ENCODE data around the gene UNC13A. TPM values are rescaled to one million over a fixed set of nuclear protein-coding genes. Genes with fewer than 3 reads are reported as not detected.

Gene UNC13A
- total RNA-seq, 6 donors from 2014 or later, result under 0.01 to 0.54 (median 0.33) TPM; not detected in 1

DNA sequence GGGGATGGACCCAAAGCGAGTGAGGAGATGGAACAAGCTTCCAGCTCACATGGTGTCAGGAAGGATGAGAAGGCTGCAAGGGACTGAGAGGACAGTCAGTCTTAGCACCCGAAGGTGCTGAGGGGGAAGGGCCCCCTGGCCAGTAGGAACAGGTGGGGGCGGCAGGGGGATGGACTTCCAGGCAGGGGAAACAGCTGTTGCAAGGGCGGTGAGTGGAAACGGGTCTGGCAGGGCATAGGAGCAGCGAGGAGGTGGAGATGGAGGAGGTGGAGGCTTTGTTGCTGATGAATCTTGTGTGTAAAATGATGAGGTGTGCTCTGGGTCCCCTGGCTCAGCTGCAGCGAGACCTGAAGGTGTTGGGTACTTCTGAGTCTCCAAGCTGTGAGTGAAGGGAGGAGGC, 32.3 kb upstream of the UNC13A start:
- no peaks in the 10 kb centered on the region for H3K9me3 ChIP-seq
- WGBS, 2 donors, result 18 to 20% methylated on average over 7 of the region's 7 CpGs
- peaks cover 49 to 60% (median 54%) of the 10 kb centered on the region in 4 donors for H3K4me1 ChIP-seq
- TF ChIP-seq EP300 (IDR thresholded peaks at IDR 0.05), result no peak
- DNase-seq, result no peak
- no peak for ATAC-seq (ENCODE audit: low FRiP score in 2 of 2)
- peaks cover 4 to 33% (median 17%) of the 10 kb centered on the region in 4 donors for H3K36me3 ChIP-seq
- no peaks in the 10 kb centered on the region for H3K27me3 ChIP-seq
- H3K27ac ChIP-seq, result peak overlapping the region; percentile 73 to 89 (median 82)
- peak overlapping the region; percentile 76 to 99 (median 97) for H3K4me3 ChIP-seq

DNA sequence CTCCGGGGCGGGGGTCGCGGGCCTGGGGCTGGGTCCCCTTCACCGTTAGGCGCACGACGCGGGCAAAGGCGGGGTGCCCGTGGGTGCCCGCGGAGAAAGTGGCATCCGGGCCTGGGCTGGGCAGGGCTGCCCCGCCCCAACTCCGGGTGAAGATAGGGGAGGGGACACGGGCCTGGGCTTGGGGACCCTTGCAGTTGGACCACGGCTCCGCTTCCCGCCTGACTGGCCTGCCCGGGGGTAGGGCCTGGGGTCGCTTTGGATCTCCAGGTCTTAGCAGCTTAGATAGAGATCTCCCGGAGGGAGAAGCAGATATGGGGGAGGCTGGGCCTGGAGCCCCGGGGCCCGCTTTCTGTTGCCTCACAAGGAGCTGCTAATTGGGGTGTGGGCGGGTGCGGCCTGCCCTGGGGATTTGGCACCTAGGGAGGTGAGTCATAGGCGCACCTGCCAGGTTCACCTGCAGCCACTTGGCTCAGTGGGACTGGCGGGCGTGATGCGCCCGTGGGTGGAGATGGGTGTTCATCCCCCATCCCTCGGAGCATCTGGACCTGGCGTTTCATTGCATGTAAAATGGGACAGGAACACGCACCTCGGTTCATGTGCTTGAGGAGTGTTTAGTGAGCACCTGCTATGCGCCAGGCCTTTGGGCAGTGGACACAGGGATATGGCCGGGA, 31.7 kb upstream of the UNC13A start:
- whole genome bisulfite sequencing, 2 donors, result 0 to 3% methylated on average over 1 to 21 of the region's 38 CpGs

DNA sequence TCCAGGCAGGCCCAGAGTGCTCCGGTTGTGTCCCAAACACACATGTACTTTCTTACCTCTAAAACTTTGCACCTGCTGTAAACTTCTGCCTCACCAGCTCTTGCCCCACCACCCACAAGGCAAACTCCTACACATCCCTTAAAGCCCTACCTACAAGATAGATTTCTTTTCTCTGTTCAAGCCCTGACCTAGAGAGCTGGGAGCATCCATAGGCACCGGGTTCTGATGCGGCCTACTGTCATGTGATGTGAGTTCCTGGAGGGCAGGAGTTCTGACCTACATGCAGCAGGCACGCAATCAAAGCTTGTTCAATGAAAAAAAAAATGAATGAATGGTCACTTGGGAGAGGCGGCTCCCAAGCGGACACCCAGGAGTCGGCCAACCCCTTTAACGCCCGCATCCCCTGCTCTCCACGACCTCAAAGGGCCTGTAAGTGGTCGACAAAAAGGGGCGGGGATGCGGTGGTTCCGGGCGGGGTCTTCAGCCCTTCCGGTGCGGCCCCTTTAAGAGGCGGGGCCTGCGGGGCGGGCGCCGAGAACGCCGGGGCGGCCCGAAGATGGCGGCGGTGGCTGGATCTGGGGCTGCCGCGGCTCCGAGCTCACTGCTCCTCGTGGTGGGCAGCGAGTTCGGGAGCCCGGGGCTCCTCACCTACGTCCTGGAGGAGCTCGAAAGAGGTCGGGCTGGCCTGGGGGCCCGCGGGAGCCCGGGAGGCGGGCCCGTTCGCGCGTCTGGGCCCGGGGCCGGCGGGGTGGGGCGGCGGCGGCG, 31.0 kb upstream of the UNC13A start, which contains the start of gene MAP1S:
TSS of gene MAP1S (plus strand) at position 534 of the 765 bp plus-strand sequence. CDS start at position 557, 23 bp downstream.
- Histone ChIP-seq H3K36me3 (peaks cover 2 to 20% (median 4%) of the 10 kb centered on the region in 4 donors), H3K27me3 (no peaks in the 10 kb centered on the region), H3K4me3 (peak within 1 kb of the TSS; percentile 76 to 99 (median 97)), H3K27ac (peak within 1 kb of the TSS; percentile 73 to 89 (median 82)), H3K9me3 (no peaks in the 10 kb centered on the region), H3K4me1 (peaks cover 49 to 60% (median 54%) of the 10 kb centered on the region in 4 donors)
- ATAC-seq (ENCODE audit: low FRiP score in 2 of 2), result peak in 1 of 2 donors; percentile 76
- WGBS, 2 donors, result 7 to 8% methylated on average over 13 to 19 of the region's 53 CpGs
- DNase-seq, result peak; percentile 54 to 94
- peak; percentile 73 to 78 for TF ChIP-seq POLR2AphosphoS5 (IDR thresholded peaks at IDR 0.05)
- TF ChIP-seq POLR2A (IDR thresholded peaks at IDR 0.05), result peak in 3 of 4 donors; percentile 58 to 89 (median 75)
- TF ChIP-seq EP300 (IDR thresholded peaks at IDR 0.05), result no peak
- TF ChIP-seq, protein P1, sequence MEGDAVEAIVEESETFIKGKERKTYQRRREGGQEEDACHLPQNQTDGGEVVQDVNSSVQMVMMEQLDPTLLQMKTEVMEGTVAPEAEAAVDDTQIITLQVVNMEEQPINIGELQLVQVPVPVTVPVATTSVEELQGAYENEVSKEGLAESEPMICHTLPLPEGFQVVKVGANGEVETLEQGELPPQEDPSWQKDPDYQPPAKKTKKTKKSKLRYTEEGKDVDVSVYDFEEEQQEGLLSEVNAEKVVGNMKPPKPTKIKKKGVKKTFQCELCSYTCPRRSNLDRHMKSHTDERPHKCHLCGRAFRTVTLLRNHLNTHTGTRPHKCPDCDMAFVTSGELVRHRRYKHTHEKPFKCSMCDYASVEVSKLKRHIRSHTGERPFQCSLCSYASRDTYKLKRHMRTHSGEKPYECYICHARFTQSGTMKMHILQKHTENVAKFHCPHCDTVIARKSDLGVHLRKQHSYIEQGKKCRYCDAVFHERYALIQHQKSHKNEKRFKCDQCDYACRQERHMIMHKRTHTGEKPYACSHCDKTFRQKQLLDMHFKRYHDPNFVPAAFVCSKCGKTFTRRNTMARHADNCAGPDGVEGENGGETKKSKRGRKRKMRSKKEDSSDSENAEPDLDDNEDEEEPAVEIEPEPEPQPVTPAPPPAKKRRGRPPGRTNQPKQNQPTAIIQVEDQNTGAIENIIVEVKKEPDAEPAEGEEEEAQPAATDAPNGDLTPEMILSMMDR (IDR thresholded peaks at IDR 0.05), result no peak

More for the DNA sequence above, 31.7 kb upstream of the UNC13A start:
- H3K4me3 ChIP-seq, result peak overlapping the region; percentile 76 to 99 (median 97)
- peak overlapping the region; percentile 73 to 89 (median 82) for H3K27ac ChIP-seq
- DNase-seq (peak; percentile 78 to 82), ATAC-seq (ENCODE audit: low FRiP score in 2 of 2) (no peak)
- H3K36me3 ChIP-seq, result peaks cover 4 to 28% (median 11%) of the 10 kb centered on the region in 4 donors
- H3K27me3 ChIP-seq, result no peaks in the 10 kb centered on the region
- H3K4me1 ChIP-seq, result peaks cover 49 to 60% (median 54%) of the 10 kb centered on the region in 4 donors
- H3K9me3 ChIP-seq, result no peaks in the 10 kb centered on the region
- no peak for TF ChIP-seq POLR2AphosphoS5 (IDR thresholded peaks at IDR 0.05)
- no peak for TF ChIP-seq POLR2A (IDR thresholded peaks at IDR 0.05)

DNA sequence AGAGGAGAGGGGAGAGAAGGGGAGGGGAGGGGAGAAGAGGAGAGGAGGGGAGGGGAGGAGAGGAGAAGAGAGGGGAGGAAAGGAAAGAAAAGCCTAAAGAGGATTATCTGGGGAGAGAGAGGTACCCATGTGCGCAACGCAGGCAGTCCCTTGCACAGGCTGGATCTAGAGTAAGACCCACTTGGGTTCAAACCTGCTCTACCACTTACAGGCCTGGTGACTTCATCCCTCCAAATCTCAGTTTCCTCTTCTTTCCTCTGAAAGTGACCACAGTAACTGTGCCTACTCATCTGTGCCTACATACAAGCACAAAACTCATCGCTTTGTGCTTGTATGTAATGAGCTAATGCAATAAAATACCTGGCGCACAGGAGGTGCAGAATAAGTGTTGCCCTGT, 30.4 kb upstream of the UNC13A start:
- Histone ChIP-seq H3K27ac (peak overlapping the region in 2 of 4 donors; percentile 81 to 89), H3K9me3 (no peaks in the 10 kb centered on the region), H3K4me1 (peaks cover 49 to 60% (median 54%) of the 10 kb centered on the region in 4 donors), H3K4me3 (peak overlapping the region in 1 of 4 donors; percentile 99), H3K27me3 (no peaks in the 10 kb centered on the region), H3K36me3 (peaks cover 0 to 15% (median 0%) of the 10 kb centered on the region in 4 donors)
- DNase-seq (peak in 1 of 2 donors; percentile 47), ATAC-seq (ENCODE audit: low FRiP score in 2 of 2) (no peak)
- TF ChIP-seq POLR2A (IDR thresholded peaks at IDR 0.05) (no peak), POLR2AphosphoS5 (IDR thresholded peaks at IDR 0.05) (no peak), EP300 (IDR thresholded peaks at IDR 0.05) (no peak)
- TF ChIP-seq, protein P1 (IDR thresholded peaks at IDR 0.05), result no peak
- 71 to 74% methylated on average over 4 of the region's 4 CpGs for WGBS, 2 donors

DNA sequence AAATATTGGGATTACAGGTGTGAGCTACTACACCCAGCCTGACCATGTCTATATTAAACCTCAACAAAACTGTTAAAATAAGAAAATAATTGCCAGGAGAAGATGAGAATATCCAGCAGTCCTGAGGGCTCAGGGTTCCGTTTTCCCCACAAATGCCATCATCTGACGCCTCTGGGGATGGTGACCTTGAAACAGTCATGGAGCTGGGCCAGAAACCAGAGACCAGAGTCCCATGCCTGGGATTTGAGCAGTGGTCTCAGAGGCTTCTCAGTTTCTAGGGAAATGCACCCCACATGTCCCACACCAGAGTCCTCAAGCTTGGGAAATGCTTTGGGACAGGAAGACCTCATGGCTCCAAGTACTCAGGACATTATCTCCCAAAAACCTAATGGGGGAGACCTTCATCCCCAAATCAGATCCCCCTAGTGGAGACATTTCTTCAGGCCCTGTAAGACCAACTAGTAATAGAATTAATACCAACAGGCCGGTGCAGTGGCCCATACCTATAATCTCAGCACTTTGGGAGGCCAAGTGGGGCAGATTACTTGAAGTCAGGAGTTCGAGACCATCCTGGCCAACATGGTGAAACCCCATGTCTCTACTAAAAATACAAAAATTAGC, 28.3 kb upstream of the UNC13A start:
- H3K36me3 ChIP-seq, result peaks cover 0 to 6% (median 0%) of the 10 kb centered on the region in 4 donors
- TF ChIP-seq, protein P1 (IDR thresholded peaks at IDR 0.05), result no peak
- TF ChIP-seq POLR2AphosphoS5 (IDR thresholded peaks at IDR 0.05) (no peak), EP300 (IDR thresholded peaks at IDR 0.05) (no peak), POLR2A (IDR thresholded peaks at IDR 0.05) (no peak)
- DNase-seq (no peak), ATAC-seq (ENCODE audit: low FRiP score in 2 of 2) (no peak)
- WGBS, 2 donors, result 59 to 83% methylated on average over 2 to 4 of the region's 4 CpGs
- H3K4me3 ChIP-seq, result no peak overlapping the region
- H3K9me3 ChIP-seq, result no peaks in the 10 kb centered on the region
- H3K27ac ChIP-seq, result peak overlapping the region in 2 of 4 donors; percentile 18 to 62
- no peaks in the 10 kb centered on the region for H3K27me3 ChIP-seq
- peaks cover 34 to 42% (median 38%) of the 10 kb centered on the region in 4 donors for H3K4me1 ChIP-seq

Data from upper lobe of left lung (tissue), 6 donors.